Measurements from ENCODE around the gene TMEM204. TPM values are rescaled to one million over a fixed set of nuclear protein-coding genes. Genes with fewer than 3 reads are reported as not detected.

TMEM204 gene
- polyA plus RNA-seq, 1 donor from 2014 or later = not detected

DNA sequence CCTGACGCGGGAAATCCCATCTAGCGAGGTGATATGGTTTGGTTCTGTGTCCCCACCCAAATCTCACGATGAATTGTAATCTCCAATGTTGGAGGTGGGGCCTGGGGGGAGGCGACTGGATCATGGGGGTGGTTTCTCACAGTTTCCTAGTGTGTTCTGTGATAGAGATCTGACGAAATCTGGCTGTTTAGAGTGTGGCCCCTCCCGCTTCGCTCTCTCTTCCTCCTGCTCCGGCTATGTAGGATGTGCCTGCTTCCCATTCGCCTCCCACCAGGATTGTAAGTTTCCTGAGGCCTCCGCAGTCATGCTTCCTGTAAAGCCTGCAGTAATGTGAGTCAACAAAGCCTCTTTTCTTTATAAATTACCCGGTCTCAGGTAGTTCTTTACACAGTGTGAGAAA, 46.8 kb downstream of the TMEM204 start:
- no peaks in the 10 kb centered on the region for H3F3A ChIP-seq (ENCODE audit: insufficient read depth, low read length, poor library complexity, severe bottlenecking)
- H3K27me3 ChIP-seq (ENCODE audit: insufficient read depth, low read depth, low read length) = no peaks in the 10 kb centered on the region
- H3K9me2 ChIP-seq (ENCODE audit: insufficient read depth, low read length) = no peaks in the 10 kb centered on the region
- no peaks in the 10 kb centered on the region for H3K9me3 ChIP-seq (ENCODE audit: low read length)
- no peak overlapping the region for H3K4me2 ChIP-seq (ENCODE audit: low read length)
- H3K27ac ChIP-seq (ENCODE audit: low read length) = no peak overlapping the region
- no peaks in the 10 kb centered on the region for H4K20me1 ChIP-seq (ENCODE audit: insufficient read depth)
- H3K9ac ChIP-seq (ENCODE audit: low read length) = no peak overlapping the region
- H3K4me3 ChIP-seq (ENCODE audit: low read length) = no peak overlapping the region
- H3K79me2 ChIP-seq (replicated peaks; ENCODE audit: insufficient read depth, low read length) = no peaks in the 10 kb centered on the region
- TF ChIP-seq, protein P1, sequence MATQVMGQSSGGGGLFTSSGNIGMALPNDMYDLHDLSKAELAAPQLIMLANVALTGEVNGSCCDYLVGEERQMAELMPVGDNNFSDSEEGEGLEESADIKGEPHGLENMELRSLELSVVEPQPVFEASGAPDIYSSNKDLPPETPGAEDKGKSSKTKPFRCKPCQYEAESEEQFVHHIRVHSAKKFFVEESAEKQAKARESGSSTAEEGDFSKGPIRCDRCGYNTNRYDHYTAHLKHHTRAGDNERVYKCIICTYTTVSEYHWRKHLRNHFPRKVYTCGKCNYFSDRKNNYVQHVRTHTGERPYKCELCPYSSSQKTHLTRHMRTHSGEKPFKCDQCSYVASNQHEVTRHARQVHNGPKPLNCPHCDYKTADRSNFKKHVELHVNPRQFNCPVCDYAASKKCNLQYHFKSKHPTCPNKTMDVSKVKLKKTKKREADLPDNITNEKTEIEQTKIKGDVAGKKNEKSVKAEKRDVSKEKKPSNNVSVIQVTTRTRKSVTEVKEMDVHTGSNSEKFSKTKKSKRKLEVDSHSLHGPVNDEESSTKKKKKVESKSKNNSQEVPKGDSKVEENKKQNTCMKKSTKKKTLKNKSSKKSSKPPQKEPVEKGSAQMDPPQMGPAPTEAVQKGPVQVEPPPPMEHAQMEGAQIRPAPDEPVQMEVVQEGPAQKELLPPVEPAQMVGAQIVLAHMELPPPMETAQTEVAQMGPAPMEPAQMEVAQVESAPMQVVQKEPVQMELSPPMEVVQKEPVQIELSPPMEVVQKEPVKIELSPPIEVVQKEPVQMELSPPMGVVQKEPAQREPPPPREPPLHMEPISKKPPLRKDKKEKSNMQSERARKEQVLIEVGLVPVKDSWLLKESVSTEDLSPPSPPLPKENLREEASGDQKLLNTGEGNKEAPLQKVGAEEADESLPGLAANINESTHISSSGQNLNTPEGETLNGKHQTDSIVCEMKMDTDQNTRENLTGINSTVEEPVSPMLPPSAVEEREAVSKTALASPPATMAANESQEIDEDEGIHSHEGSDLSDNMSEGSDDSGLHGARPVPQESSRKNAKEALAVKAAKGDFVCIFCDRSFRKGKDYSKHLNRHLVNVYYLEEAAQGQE (IDR thresholded peaks at IDR 0.05; ENCODE audit: borderline replicate concordance) = no peak
- TF ChIP-seq EP300 (conservative IDR thresholded peaks at IDR 0.05; ENCODE audit: poor library complexity, severe bottlenecking) (no peak), EZH2 (IDR thresholded peaks at IDR 0.05; ENCODE audit: borderline replicate concordance, insufficient read depth, low read length, poor library complexity, severe bottlenecking) (no peak), SMC3 (conservative IDR thresholded peaks at IDR 0.05; ENCODE audit: poor library complexity) (no peak), MXI1 (conservative IDR thresholded peaks at IDR 0.05; ENCODE audit: poor library complexity, severe bottlenecking) (no peak), TAF1 (IDR thresholded peaks at IDR 0.05; ENCODE audit: low read depth) (no peak), RAD21 (conservative IDR thresholded peaks at IDR 0.05) (no peak), POLR2AphosphoS5 (IDR thresholded peaks at IDR 0.05) (no peak)
- TF ChIP-seq, protein P2, sequence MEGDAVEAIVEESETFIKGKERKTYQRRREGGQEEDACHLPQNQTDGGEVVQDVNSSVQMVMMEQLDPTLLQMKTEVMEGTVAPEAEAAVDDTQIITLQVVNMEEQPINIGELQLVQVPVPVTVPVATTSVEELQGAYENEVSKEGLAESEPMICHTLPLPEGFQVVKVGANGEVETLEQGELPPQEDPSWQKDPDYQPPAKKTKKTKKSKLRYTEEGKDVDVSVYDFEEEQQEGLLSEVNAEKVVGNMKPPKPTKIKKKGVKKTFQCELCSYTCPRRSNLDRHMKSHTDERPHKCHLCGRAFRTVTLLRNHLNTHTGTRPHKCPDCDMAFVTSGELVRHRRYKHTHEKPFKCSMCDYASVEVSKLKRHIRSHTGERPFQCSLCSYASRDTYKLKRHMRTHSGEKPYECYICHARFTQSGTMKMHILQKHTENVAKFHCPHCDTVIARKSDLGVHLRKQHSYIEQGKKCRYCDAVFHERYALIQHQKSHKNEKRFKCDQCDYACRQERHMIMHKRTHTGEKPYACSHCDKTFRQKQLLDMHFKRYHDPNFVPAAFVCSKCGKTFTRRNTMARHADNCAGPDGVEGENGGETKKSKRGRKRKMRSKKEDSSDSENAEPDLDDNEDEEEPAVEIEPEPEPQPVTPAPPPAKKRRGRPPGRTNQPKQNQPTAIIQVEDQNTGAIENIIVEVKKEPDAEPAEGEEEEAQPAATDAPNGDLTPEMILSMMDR (IDR thresholded peaks at IDR 0.05; ENCODE audit: poor library complexity, severe bottlenecking) = no peak
- H3K36me3 ChIP-seq (ENCODE audit: insufficient read depth, low read length) = peaks cover 3% of the 10 kb centered on the region
- no peak overlapping the region for H2AFZ ChIP-seq (ENCODE audit: low read depth, low read length)

DNA sequence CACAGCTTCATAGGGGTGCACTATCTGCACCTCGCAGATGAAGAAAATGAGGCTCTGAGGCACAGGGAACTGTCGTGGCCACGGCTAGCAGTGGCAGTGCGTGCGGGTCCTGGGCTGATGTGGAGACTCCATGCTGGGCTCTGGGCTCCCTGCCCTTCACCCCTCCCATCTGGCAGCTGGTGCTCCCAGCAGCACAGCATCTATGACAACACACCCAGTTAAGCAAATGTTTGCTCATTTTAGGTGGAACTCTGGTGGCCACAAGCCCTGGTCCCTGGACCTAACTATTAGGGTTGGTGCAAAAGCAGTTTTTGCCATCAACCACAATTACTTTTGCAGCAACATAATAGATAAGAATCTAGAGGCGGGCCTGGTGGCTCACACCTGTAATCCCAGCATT, 47.5 kb downstream of the TMEM204 start:
- no peaks in the 10 kb centered on the region for H3K9me3 ChIP-seq (ENCODE audit: low read length)
- H3K36me3 ChIP-seq (ENCODE audit: insufficient read depth, low read length) = peaks cover 3% of the 10 kb centered on the region
- TF ChIP-seq, protein P1 (IDR thresholded peaks at IDR 0.05; ENCODE audit: borderline replicate concordance) = no peak
- TF ChIP-seq RAD21 (conservative IDR thresholded peaks at IDR 0.05) (no peak), TAF1 (IDR thresholded peaks at IDR 0.05; ENCODE audit: low read depth) (no peak), EZH2 (IDR thresholded peaks at IDR 0.05; ENCODE audit: borderline replicate concordance, insufficient read depth, low read length, poor library complexity, severe bottlenecking) (no peak), EP300 (conservative IDR thresholded peaks at IDR 0.05; ENCODE audit: poor library complexity, severe bottlenecking) (no peak), POLR2AphosphoS5 (IDR thresholded peaks at IDR 0.05) (no peak), MXI1 (conservative IDR thresholded peaks at IDR 0.05; ENCODE audit: poor library complexity, severe bottlenecking) (no peak), SMC3 (conservative IDR thresholded peaks at IDR 0.05; ENCODE audit: poor library complexity) (no peak)
- TF ChIP-seq, protein P2 (IDR thresholded peaks at IDR 0.05; ENCODE audit: poor library complexity, severe bottlenecking) = no peak
- H3K27me3 ChIP-seq (ENCODE audit: insufficient read depth, low read depth, low read length) = no peaks in the 10 kb centered on the region
- H2AFZ ChIP-seq (ENCODE audit: low read depth, low read length) = no peak overlapping the region
- no peak overlapping the region for H3K27ac ChIP-seq (ENCODE audit: low read length)
- H3K79me2 ChIP-seq (replicated peaks; ENCODE audit: insufficient read depth, low read length) = no peaks in the 10 kb centered on the region
- H4K20me1 ChIP-seq (ENCODE audit: insufficient read depth) = no peaks in the 10 kb centered on the region
- H3K4me3 ChIP-seq (ENCODE audit: low read length) = no peak overlapping the region
- H3K9me2 ChIP-seq (ENCODE audit: insufficient read depth, low read length) = no peaks in the 10 kb centered on the region
- H3F3A ChIP-seq (ENCODE audit: insufficient read depth, low read length, poor library complexity, severe bottlenecking) = no peaks in the 10 kb centered on the region
- H3K9ac ChIP-seq (ENCODE audit: low read length) = no peak overlapping the region
- H3K4me2 ChIP-seq (ENCODE audit: low read length) = no peak overlapping the region

Data from neural cell (in vitro differentiated cells).